Calu3 (cell line): Measurements from ENCODE around the gene HDLBP. TPM values are rescaled to one million over a fixed set of nuclear protein-coding genes. Genes with fewer than 3 reads are reported as not detected.

ENCODE experiments used
- BruUV-seq: library from RNA; stranded (reverse); fragments of 400-500 nt; replicated peaks from 2 replicates; lab custom pipeline; 2021; lab: Mats Ljungman, UMichigan
- CTCF ChIA-PET: fragments of 300-600 bp; sonication (Branson Sonifier 250); formaldehyde crosslinking; loops from one replicate; lab custom pipeline; 2022; ENCODE audit warnings: antibody characterized with exemption; lab: Charles Lee
- DNase-seq: peaks from one replicate; pipeline ENCODE4 v3.0.0; 2022
- H3K27ac Mint-ChIP-seq: one replicate; pipeline ENCODE4 v1.8.0; 2022; ENCODE audit warnings: mixed read lengths; ENCODE audit not compliant: unreplicated experiment
- H3K27me3 Mint-ChIP-seq: one replicate; pipeline ENCODE4 v1.8.0; 2022; ENCODE audit warnings: mixed read lengths; ENCODE audit not compliant: unreplicated experiment
- H3K36me3 Mint-ChIP-seq: one replicate; pipeline ENCODE4 v1.8.0; 2022; ENCODE audit warnings: mild to moderate bottlenecking, moderate library complexity, mixed read lengths; ENCODE audit not compliant: insufficient read depth, unreplicated experiment
- H3K4me1 Mint-ChIP-seq: one replicate; pipeline ENCODE4 v1.8.0; 2022; ENCODE audit warnings: mild to moderate bottlenecking, low read depth, mixed read lengths; ENCODE audit not compliant: unreplicated experiment
- H3K4me3 Mint-ChIP-seq: one replicate; pipeline ENCODE4 v1.8.0; 2022; ENCODE audit warnings: mild to moderate bottlenecking, low read depth, moderate library complexity, mixed read lengths; ENCODE audit not compliant: unreplicated experiment
- H3K9me3 Mint-ChIP-seq: one replicate; pipeline ENCODE4 v1.8.0; 2022; ENCODE audit warnings: low read depth, mixed read lengths; ENCODE audit not compliant: unreplicated experiment
- CTCF ChIP-seq: fragments of 200-600 bp; IDR thresholded peaks from one replicate; pipeline ENCODE4 v1.8.0; 2022; ENCODE audit warnings: antibody characterized with exemption; ENCODE audit not compliant: unreplicated experiment
- intact Hi-C: fragments of 100-400 bp; cut with micrococcal nuclease; formaldehyde crosslinking; loops from one replicate; pipeline ENCODE4 v1.10.0; 2022; ENCODE audit not compliant: unreplicated experiment
- total RNA-seq: library from RNA; stranded (reverse); gene quantifications from 2 replicates; pipeline ENCODE4 v1.2.3, GENCODE V29; 2022

HDLBP gene
- total RNA-seq, 1 experiment from 2014 or later, result 493 TPM

GRCh38 chr2:241267249-241268067, 48.0 kb downstream of the HDLBP start:
- no peaks in the 10 kb centered on the region for H3K27me3 Mint-ChIP-seq
- no peak overlapping the region for H3K27ac Mint-ChIP-seq
- no peak overlapping the region for H3K4me3 Mint-ChIP-seq
- intact Hi-C loops, result no loop called here
- no TSS peak for BruUV-seq
- H3K4me1 Mint-ChIP-seq, result peaks cover 28% of the 10 kb centered on the region
- DNase-seq, result no peak
- no peaks in the 10 kb centered on the region for H3K9me3 Mint-ChIP-seq
- TF ChIP-seq CTCF, result no peak
- H3K36me3 Mint-ChIP-seq, result peaks cover 76% of the 10 kb centered on the region
- CTCF ChIA-PET, result no interaction called here

GRCh38 chr2:241265506-241265905, 50.0 kb downstream of the HDLBP start:
- Mint-ChIP-seq H3K9me3 (no peaks in the 10 kb centered on the region), H3K4me1 (peaks cover 19% of the 10 kb centered on the region), H3K4me3 (no peak overlapping the region), H3K27me3 (no peaks in the 10 kb centered on the region), H3K27ac (no peak overlapping the region), H3K36me3 (peaks cover 77% of the 10 kb centered on the region)
- DNase-seq, result no peak
- no TSS peak for BruUV-seq
- CTCF ChIA-PET, result no interaction called here
- intact Hi-C loops, result no loop called here
- no peak for TF ChIP-seq CTCF

GRCh38 chr2:241263061-241263460, 52.4 kb downstream of the HDLBP start:
- TF ChIP-seq CTCF, result no peak
- Mint-ChIP-seq H3K4me3 (no peak overlapping the region), H3K27me3 (no peaks in the 10 kb centered on the region), H3K4me1 (no peaks in the 10 kb centered on the region), H3K9me3 (no peaks in the 10 kb centered on the region), H3K36me3 (peaks cover 78% of the 10 kb centered on the region), H3K27ac (no peak overlapping the region)
- CTCF ChIA-PET, result no interaction called here
- no TSS peak for BruUV-seq
- no peak for DNase-seq
- intact Hi-C loops, result no loop called here

- BruUV-seq, result no TSS peak
- Mint-ChIP-seq H3K27me3 (no peaks in the 10 kb centered on the region), H3K9me3 (no peaks in the 10 kb centered on the region), H3K4me1 (no peaks in the 10 kb centered on the region), H3K36me3 (peaks cover 73% of the 10 kb centered on the region), H3K4me3 (no peak overlapping the region), H3K27ac (no peak overlapping the region)
- DNase-seq, result no peak
- no peak for TF ChIP-seq CTCF
- CTCF ChIA-PET, result no interaction called here
- intact Hi-C loops, result no loop called here
Measured at GRCh38 chr2:241261628-241262027, 53.8 kb downstream of the HDLBP start.
